GM10847 (cell line): Measurements from ENCODE around the gene OSBPL3.

Experiments used
- POLR2A ChIP-seq: IDR thresholded peaks from 2 replicates; pipeline ENCODE4 v1.6.1; 2011; ENCODE audit not compliant: insufficient read length; ENCODE audit errors: extremely low read depth

OSBPL3 gene

DNA sequence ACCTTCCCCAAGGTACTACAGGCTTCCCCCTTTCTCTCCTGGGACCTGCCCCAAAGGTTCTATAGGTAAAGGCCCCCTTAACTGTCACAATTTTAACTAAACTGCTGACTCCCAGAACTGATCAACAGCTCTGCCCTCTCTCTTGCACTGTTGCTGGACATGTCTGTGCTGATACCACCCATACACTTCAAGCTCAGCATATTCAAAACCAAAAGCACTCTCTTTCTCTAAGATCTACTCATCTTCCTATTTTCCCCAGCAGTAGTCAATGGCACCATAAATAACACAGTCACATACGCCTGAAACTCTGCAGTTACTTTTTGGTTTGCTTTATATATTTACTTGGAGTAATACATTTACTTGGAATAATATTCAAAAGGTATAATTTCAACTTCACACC is 12.3 kb downstream of the OSBPL3 start:
- TF ChIP-seq POLR2A = no peak

DNA sequence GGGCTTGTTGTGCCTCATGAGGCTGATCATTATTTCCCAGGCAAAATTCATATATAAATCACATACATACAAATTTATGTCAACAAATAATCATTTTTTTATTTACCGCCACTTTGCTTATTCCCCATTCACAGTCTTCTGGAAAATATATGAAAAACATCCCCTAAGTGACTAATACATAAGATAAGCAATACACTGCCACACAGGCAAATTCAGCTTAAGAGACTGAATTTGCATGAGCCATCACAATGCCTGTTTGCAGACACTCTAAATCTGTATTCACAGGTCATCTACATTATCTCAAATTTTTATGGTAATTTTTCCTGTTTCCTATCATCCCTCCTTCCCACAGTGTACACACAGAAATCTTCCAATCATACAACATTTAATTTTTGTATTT is 13.2 kb downstream of the OSBPL3 start:
- no peak for TF ChIP-seq POLR2A

DNA sequence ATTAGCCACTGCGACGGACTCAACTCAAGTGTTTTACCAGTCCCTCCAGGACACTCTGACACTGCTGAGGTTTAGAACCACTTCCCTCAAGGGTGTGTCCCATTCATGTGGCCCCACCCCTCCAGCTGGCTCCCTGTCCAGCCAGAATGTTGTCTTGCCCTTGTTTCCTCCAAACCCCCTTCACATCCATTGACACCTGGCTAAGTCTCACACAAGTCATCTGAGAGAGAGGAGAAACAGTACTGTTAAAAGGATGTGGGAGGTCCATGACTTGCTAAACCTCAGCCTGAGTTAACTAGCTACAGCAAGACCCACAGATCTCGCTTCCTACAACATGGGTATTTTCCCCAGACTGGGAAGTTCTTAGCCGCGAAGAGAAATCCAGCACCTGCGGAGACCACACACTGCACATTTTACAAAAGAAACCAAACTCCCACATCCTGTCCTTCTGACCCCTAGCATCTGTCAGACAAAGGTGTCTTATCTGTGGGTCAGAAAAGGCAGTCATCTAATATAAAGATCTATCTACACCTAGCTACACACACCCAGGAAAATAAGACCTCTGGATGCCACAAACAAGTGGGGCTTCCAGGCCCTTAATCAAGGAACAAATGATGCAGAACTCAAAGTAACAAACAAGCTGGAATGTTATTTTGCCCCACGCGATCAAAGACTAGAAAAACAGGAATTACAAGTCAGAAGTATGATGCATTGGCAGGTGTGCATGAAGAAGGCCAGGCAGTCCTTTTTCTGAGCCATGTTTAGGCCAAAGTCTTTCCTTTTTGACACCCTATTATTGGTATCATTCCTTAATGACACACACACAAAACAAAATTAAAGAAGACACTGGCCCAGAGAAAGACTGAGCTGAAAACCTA is 13.9 kb downstream of the OSBPL3 start:
- TF ChIP-seq POLR2A = no peak

DNA sequence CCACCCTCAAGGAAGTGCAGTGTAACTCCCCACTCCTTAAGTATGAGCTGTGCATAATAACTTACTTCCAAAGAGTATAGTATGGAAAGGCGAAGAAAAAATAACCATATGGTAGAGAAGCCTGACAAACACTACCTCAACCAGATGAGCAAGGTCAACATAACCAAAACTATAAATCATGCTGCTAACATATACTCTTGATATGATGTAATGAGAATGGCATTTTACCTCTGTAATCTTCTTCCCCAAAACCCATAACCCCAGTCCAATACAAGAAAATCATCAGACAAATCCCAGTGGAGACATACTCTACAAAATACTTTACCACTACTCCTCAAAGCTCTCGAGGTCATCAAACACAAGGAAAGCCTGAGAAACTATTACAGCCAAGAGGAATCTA is 15.8 kb downstream of the OSBPL3 start:
- TF ChIP-seq POLR2A = no peak

DNA sequence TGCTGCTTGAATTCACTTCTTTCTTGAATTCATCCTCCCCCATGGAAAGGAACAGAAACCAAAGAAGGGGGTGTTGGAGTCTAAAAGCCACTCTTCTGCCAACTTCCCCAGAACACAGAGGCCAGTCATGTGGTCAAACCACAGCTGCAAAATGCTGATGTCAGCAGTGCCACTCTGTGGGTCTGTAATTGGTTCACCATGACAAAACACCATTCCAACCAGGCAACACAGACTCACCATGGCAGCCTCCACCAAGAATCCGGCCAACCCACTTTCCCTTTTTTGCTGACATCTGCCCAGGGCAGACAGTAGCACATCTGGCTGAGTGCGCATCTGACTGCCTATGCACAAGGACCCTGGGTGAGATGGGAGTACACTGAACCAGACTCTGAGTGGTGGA is 16.8 kb downstream of the OSBPL3 start:
- no peak for TF ChIP-seq POLR2A

DNA sequence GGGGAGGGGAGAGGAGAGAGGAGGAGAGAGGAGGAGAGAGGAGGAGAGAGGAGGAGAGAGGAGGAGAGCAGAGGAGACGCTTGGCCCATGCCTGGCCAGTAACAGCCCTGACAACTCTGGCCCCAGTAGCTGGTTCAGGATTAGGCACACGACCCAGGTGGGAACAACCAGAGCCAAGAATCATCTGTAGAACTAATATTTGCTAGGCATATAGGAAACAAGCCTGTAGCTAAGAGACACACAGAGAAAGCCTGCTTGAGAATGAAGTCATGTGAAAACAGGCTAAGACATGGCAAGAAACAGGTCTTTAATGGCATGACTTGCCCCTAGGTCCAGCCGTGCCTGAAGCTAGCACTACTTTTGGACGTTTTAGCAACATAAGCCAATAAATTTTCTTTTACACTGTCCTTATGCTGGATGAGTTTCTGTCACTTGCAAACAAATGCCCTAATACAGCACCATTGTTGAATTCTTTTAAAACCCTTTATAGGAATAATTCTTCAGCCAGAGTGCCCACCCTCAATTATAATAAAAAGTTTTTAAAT is 17.5 kb downstream of the OSBPL3 start:
- no peak for TF ChIP-seq POLR2A

DNA sequence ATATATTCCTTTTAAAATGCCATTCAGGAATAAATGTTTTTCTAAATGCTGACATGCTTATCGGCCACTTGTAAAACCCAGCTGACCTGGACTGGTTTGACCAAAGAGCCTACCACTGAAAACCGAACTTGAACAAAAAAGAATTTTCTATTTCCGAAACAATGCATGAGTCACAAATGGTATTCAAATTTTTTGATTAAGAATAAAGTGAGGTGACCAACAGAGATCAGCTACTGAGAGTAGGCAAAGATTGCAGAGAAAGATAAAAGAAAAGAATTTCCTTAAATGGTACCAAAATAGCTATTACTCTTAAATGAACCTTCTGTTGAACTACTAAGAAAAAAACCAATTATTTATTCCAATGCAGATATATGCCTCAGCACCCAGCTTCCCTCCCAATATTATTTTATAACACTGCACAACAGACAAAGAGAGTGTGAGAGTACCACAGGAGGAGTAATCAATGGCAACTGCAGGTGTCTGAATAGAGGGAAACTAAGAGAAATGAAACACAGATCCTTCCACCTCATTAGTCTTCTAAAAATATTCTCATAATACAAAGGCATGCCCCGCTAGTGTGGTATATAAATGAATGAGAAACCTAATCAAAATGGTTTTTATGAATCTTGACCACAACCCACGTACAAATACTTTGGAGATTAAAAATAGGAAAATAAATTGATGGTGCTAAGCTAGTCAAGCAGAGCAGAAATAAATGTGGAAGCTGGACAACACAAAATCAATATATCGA is 20.1 kb downstream of the OSBPL3 start:
- TF ChIP-seq POLR2A = no peak

DNA sequence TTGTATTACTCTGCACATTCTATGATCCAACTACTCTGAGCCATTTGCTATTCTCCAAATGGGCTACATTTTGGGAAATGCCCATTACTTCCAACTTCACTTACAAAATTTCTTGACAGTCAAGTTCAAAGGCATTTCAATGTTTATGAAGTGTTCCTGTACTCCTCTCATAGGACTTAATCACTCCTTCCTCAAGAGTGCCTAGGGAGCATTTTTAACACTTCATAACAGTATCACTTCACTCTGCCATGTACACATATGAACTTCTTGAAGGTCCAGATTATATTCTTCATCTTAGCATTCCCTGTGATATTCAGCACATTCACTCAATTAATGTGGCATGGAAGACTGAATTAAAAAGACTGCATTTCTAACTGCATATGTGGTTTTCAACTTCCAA is 21.6 kb downstream of the OSBPL3 start:
- no peak for TF ChIP-seq POLR2A

DNA sequence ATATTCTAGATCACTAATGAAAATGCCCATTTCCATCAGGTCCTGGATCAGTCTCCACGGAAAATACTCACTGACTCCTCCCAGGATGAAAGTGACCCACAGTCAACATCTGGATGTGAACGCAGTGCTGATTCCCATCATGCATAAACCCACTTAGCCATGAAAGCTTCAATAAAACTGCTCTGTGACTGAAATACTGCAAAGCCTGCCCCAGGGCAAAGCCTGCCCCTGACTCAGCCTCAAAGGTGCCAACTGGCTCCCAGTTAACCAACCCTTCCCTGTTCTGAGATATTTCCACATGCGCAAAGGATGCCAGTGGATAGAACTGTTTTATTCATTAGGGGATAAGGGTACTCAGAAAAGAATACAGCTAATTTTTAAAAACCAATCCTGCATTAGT is 24.0 kb downstream of the OSBPL3 start:
- no peak for TF ChIP-seq POLR2A

DNA sequence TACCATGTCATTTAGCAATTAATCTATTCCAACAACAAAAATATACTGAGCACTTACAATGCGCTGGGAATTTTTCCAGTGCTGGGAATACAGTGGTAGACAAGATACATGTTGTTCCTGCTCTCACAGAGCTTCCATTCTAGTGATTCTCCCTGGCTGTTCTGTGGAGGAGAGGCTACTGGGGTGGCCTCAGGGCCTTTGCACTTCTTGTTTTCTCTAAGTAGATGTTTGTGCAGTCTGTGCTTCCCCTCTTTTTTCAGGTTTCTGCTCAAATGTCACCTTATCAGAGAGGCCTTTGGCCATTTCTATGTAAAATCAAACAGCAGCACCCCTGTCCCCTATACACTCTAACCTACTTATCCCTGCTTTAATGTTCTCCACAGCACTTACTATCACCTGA is 24.7 kb downstream of the OSBPL3 start:
- no peak for TF ChIP-seq POLR2A

DNA sequence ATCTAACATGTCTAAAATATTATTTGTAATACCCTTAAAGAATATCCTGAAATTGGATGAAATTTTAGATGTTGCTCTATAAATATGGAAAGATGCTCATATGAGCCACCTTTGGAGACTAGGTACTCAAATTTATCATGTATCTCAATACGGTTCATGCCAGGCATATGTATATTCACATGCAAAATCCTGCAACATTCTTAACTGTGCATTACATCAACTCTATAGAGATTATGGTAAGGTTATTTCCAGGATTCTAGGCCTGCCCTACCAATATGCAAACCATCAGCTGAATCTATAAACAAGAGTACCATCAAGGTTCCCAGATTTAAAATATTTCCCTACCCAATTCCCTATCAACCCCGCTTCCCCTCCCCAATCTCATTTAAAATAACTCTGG is 27.5 kb downstream of the OSBPL3 start:
- TF ChIP-seq POLR2A = no peak

DNA sequence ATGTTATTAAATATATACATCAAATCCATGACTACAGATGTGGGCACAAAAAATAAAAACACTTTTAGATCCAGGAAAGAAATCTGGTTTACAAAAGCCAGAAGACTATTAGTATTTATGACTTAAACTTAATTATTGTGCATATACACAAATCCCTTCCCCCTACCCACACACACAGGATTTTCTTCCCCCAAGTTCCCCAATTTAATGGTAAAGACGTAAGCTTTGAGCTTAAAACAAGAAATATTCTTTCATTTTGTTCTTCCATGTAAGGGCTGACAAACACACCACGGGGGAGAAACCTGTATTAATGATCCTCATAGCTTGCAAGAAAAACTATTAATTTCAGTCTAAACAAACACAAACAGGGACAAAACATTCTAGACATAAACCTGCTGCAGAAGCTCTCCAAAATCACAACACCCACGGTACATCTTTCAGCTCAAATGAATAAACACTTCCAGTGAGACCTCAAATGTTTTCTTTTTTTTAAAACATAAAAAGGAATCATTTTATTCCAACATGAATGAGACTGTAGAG is 28.5 kb downstream of the OSBPL3 start:
- no peak for TF ChIP-seq POLR2A

DNA sequence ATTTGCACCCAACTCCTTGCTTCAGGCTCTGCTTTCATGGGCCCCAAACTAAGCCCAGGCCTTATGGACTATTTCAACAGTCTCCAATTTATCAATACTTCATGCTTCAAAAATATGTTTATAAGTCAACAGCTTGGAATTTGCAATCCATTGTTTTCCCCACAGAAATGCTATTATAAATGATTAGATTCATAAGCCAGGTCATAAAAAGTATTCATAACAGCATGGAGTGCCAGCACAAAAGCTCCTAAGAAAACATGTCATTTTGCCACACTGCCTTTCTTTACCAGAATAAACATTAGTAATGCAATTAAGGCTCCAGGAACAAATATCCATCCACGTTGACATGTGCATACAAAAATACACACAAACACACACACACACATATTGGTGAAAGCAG is 30.1 kb downstream of the OSBPL3 start:
- no peak for TF ChIP-seq POLR2A

DNA sequence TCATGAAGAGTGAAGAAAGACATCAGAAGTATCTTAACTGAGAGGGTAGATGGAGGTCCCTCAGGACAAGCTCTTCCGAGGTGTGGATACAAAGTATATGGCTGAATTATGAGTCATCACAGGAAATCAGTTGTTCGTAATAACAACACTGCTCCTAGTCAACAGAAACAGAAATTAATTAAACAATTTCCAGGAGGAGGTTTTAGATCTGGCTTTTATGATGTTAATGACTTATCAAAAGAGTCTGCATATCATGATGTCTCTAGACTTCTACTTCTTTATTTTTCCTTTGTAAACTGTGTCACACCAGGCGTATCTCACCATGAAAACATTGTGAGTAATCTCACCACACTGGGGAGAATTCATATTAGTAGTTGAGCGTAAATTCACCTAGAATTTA is 31.2 kb downstream of the OSBPL3 start:
- TF ChIP-seq POLR2A = no peak

DNA sequence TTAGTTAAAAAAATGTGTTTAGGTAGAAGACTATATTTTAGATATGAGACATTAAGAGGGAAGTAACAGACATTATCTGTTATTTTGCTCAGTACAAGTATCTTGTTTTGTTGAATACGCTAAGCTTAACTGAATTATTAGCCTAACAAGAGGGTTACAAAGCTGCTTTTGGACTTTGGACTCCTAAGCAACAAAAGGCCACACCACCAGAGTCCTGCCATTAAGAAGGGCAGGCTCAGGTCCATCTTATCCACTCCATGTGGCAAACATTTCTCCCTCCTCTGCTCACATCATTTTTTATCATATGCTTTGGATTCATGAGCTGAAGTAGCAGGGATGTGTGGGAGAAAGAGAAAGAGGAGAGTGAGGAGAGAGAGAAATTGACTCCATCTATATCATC is 33.5 kb downstream of the OSBPL3 start:
- TF ChIP-seq POLR2A = no peak

DNA sequence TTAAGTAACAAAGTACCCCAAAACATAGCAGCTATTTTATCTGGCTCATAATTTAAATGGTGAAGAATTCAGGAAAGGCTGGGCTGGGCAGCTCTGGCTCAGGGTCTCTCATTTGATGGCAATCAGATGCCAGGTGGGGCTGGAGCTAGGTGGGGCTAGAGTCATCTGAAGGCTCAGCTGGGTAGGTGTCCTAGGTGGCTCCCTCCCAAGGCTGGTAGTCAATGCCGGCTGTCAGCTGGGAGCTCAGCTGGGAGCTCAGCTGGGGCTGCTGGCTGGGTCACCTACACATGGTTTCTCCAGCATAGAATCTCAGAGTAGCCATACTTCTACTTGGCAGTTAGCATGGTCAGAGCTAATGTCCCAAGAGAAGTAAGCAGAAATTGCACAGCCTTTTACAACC is 34.1 kb downstream of the OSBPL3 start:
- TF ChIP-seq POLR2A = no peak
